NT2/D1 (cell line): ENCODE results near the gene ANKHD1.

ENCODE experiments used
- DNase-seq: peaks from one replicate; pipeline ENCODE4 v3.0.0-alpha.2; 2011; ENCODE audit warnings: low read depth, low spot score
- H3K27me3 ChIP-seq: 2 replicates; pipeline ENCODE4 v1.6.0; 2011; ENCODE audit warnings: mild to moderate bottlenecking; ENCODE audit not compliant: insufficient read length, insufficient read depth
- H3K36me3 ChIP-seq: 2 replicates; pipeline ENCODE4 v1.6.1; 2011; ENCODE audit warnings: mild to moderate bottlenecking, low read length, mixed read lengths; ENCODE audit not compliant: insufficient read depth, insufficient read length
- H3K4me1 ChIP-seq: 2 replicates; pipeline ENCODE4 v1.5.1; 2011; ENCODE audit not compliant: insufficient read depth, insufficient read length
- H3K4me3 ChIP-seq: 2 replicates; pipeline ENCODE4 v1.5.1; 2011; ENCODE audit warnings: low read depth; ENCODE audit not compliant: insufficient read length
- H3K9ac ChIP-seq: 2 replicates; pipeline ENCODE4 v1.6.0; 2011; ENCODE audit warnings: low read depth; ENCODE audit not compliant: insufficient read length
- H3K9me3 ChIP-seq: 2 replicates; pipeline ENCODE4 v1.5.1; 2011; ENCODE audit warnings: mild to moderate bottlenecking, low read length; ENCODE audit not compliant: insufficient read depth
- SUZ12 ChIP-seq: IDR thresholded peaks from 2 replicates; pipeline ENCODE4 v1.6.1; 2011; ENCODE audit not compliant: insufficient read length, insufficient read depth; ENCODE audit errors: extremely low read depth
- YY1 ChIP-seq: IDR thresholded peaks from 2 replicates; pipeline ENCODE4 v1.6.1; 2011; ENCODE audit not compliant: insufficient read length, insufficient read depth
- ZNF274 ChIP-seq: IDR thresholded peaks from 2 replicates; pipeline ENCODE4 v1.6.1; 2011; ENCODE audit warnings: mild to moderate bottlenecking, low read depth, low read length

The ANKHD1 gene

GRCh38 chr5:140551872-140552271, 150.2 kb downstream of the ANKHD1 start:
- peaks cover 62% of the 10 kb centered on the region for H3K36me3 ChIP-seq
- TF ChIP-seq YY1 (no peak), ZNF274 (no peak), SUZ12 (no peak)
- no peak for DNase-seq

GRCh38 chr5:140553657-140554056, 152.0 kb downstream of the ANKHD1 start:
- no peak overlapping the region for H3K4me3 ChIP-seq
- TF ChIP-seq YY1 (no peak), ZNF274 (no peak), SUZ12 (no peak)
- no peaks in the 10 kb centered on the region for H3K27me3 ChIP-seq
- H3K9ac ChIP-seq = no peak overlapping the region
- no peak for DNase-seq
- no peaks in the 10 kb centered on the region for H3K4me1 ChIP-seq
- H3K36me3 ChIP-seq = peaks cover 61% of the 10 kb centered on the region
- no peaks in the 10 kb centered on the region for H3K9me3 ChIP-seq

More at GRCh38 chr5:140551872-140552271, 150.2 kb downstream of the ANKHD1 start:
- Histone ChIP-seq H3K9me3 (no peaks in the 10 kb centered on the region), H3K27me3 (no peaks in the 10 kb centered on the region), H3K9ac (no peak overlapping the region), H3K4me1 (no peaks in the 10 kb centered on the region), H3K4me3 (no peak overlapping the region)

GRCh38 chr5:140554454-140554853, 152.8 kb downstream of the ANKHD1 start:
- Histone ChIP-seq H3K9me3 (no peaks in the 10 kb centered on the region), H3K27me3 (no peaks in the 10 kb centered on the region), H3K4me3 (no peak overlapping the region), H3K36me3 (peaks cover 55% of the 10 kb centered on the region), H3K4me1 (no peaks in the 10 kb centered on the region), H3K9ac (no peak overlapping the region)
- DNase-seq = no peak
- TF ChIP-seq SUZ12 = no peak
- TF ChIP-seq ZNF274 = no peak
- TF ChIP-seq YY1 = no peak

- no peak for TF ChIP-seq SUZ12
- TF ChIP-seq ZNF274 = no peak
- TF ChIP-seq YY1 = no peak
- DNase-seq = no peak
- Histone ChIP-seq H3K4me3 (peak overlapping the region; percentile 73), H3K9ac (peak overlapping the region; percentile 5), H3K9me3 (no peaks in the 10 kb centered on the region), H3K36me3 (peaks cover 55% of the 10 kb centered on the region), H3K27me3 (no peaks in the 10 kb centered on the region), H3K4me1 (peaks cover 2% of the 10 kb centered on the region)
These were observed 154.2 kb downstream of the ANKHD1 start for GRCh38 chr5:140555747-140556312.

- Histone ChIP-seq H3K36me3 (peaks cover 51% of the 10 kb centered on the region), H3K9ac (peak overlapping the region; percentile 93), H3K9me3 (no peaks in the 10 kb centered on the region), H3K4me1 (peaks cover 2% of the 10 kb centered on the region), H3K27me3 (no peaks in the 10 kb centered on the region), H3K4me3 (peak overlapping the region; percentile 73)
- TF ChIP-seq ZNF274 = no peak
- no peak for DNase-seq
These were observed 154.8 kb downstream of the ANKHD1 start for GRCh38 chr5:140556438-140556837.

GRCh38 chr5:140557136-140557805, 155.6 kb downstream of the ANKHD1 start, which contains the start of gene SRA1:
TSS of gene SRA1 (minus strand) at chr5:140557473. CDS start at chr5:140557452, 21 bp downstream.
- Histone ChIP-seq H3K36me3 (peaks cover 50% of the 10 kb centered on the region), H3K9ac (peak within 1 kb of the TSS; percentile 93), H3K4me3 (peak within 1 kb of the TSS; percentile 73), H3K4me1 (peaks cover 2% of the 10 kb centered on the region), H3K27me3 (no peaks in the 10 kb centered on the region), H3K9me3 (no peaks in the 10 kb centered on the region)
- no peak for TF ChIP-seq ZNF274
- no peak for TF ChIP-seq YY1
- TF ChIP-seq SUZ12 = no peak
- DNase-seq = peak; percentile 77

GRCh38 chr5:140557965-140558364, 156.3 kb downstream of the ANKHD1 start:
- H3K9ac ChIP-seq = peak overlapping the region; percentile 93
- TF ChIP-seq SUZ12 (no peak), YY1 (no peak), ZNF274 (no peak)
- H3K9me3 ChIP-seq = no peaks in the 10 kb centered on the region
- H3K27me3 ChIP-seq = no peaks in the 10 kb centered on the region
- H3K36me3 ChIP-seq = peaks cover 52% of the 10 kb centered on the region
- H3K4me3 ChIP-seq = no peak overlapping the region
- no peak for DNase-seq
- peaks cover 2% of the 10 kb centered on the region for H3K4me1 ChIP-seq
